Skin of body (tissue), 2 donors: Measurements from ENCODE around the gene IFRD1. TPM values are rescaled to one million over a fixed set of nuclear protein-coding genes. Genes with fewer than 3 reads are reported as not detected.
"Not testable (repeated sequence)": the region's sequence is repeated elsewhere in the genome, so short reads cannot be mapped to it uniquely, and the experiment has no call there.

ENCODE experiments used
- DNase-seq: peaks from one replicate; lab custom pipeline; 2025; lab: John Stamatoyannopoulos, UW
- total RNA-seq: library from RNA; depleted of rRNA; stranded (reverse); fragments of >200 nt; gene quantifications from one replicate; pipeline ENCODE4 v1.2.3, GENCODE V29; 2014

Gene IFRD1
- total RNA-seq, 1 donor from 2014 or later: 63.4 TPM

DNA sequence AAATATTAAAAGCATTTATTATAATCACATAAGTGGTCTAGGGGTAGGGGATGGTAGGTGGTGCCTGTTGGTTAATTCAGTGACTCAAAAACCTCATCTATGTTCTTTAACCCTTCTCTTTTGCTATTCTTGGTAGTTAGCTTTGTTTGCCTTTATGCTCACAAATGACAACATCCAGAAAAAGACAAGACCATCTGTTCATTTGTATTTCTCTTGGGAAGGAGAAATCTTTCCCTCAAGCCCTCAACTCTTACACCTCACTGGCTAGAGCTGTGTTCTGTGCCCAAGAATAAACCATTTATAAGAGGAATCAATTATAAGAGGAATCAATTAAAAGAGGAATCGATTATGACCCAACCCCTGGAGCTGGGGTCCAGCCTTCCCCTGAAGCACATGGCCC lies 10.8 kb upstream of the IFRD1 start:
- DNase-seq: no peak

GRCh38 chr7:112442210-112442609 lies 8.1 kb upstream of the IFRD1 start:
- DNase-seq: no peak

DNA sequence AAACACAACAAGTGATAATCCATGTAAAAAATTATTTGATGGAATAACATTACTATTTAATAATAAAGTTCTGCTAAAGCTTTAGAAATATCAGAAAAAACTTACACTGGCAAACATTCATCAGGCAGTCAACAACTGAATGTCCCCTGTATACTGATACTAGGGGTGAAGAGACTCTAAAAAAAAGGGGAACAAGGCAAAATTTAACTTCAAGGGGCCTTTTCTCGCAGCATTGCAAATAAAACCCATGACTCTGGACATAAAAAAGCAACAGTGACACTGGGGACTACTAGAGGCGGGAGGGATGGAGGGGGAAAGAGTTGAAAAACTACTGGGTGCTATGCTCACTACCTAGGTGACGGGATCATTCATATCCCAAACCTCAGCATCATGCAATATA lies 5.8 kb upstream of the IFRD1 start:
- DNase-seq: no peak

- DNase-seq: no peak
These were observed 3.8 kb upstream of the IFRD1 start for GRCh38 chr7:112446431-112446830.

GRCh38 chr7:112447406-112447805 lies 2.9 kb upstream of the IFRD1 start:
- no peak for DNase-seq

DNA sequence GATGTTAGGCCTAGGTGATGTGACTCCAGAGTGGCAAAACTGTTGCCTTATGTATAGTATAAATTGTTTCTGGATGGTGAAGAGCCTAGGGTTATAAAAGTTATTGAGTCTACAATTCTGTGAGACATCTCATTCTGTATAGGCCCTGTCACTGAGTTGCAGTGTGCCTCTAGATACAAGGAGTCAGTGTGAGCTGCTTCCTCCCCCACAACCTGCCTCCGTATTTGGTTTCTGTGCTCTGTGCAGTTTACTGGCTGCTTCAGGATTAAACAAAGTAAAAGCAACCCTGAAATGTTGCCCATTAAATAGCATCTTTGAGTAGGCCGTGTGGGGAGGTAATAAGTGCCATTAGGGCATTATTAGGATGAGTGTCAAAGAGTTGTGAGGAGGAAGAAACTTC lies 1.9 kb upstream of the IFRD1 start:
- DNase-seq: no peak

DNA sequence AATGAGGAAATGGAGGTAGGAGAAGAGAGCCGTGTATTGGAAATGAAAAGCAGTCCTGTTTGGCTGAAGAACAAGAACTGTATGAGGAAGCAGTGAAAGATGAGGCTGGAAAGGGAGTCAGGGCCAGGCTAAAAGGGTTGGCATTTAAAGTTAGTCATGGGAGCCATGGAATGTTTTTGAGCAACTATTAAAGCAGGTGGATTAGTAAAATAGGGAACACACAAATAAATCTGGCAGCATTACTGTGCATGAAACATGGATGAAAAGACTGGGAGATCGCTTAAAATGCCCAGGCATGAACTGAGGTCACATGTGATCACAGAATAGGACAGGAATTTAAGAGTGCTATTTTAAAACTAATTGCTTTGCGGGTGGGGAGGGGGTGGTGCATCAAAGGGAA lies 1.4 kb upstream of the IFRD1 start:
- no peak for DNase-seq

GRCh38 chr7:112449353-112449752 lies 907 bp upstream of the IFRD1 start:
- peak; percentile 29 for DNase-seq

DNA sequence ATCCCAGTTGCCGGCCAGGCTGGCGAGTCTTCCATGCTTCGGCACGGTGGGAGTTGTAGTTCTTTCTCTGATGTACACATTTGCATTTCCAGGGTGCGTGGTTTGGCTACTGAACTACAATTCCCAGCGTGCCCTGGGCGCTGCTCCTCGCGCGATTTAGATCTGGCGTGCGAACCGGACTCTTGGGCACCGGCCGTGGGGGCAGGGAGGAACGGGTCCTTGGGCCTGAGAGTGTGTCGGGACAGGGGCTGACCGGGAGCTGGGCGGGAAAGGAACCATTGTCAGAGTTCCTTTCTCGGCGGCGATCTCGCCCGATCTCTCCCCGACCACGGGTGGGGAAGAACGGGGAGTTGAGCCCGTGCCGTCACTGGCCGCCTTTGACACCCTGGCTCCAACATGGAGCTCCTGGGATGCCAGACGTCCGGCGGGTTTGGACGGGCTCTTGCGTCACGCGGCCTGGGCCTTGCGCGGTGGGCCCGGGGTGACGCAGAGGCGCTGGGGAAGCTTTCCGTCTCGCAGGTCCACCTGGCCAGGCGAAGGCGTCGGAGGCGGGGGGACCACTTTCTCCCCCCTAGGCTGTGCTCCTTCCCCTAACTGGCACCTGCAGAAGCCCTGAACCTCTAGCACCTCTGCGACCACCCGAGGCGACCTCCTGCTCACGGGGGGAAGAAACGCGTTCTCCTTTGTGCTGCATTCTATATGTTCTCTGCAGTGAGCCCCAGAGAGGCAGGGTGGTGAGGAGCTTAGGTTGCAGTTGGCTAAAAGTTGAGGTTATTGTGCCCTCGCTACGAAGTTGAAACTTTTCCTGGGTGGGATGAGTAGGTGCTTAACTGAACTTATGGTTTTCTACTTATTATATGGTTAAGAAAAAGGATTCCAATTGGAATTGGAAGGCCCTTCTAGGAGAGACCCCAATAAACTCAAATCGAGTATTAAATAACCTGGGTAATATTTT lies 824 bp downstream of the IFRD1 start:
- peak; percentile 98 for DNase-seq

DNA sequence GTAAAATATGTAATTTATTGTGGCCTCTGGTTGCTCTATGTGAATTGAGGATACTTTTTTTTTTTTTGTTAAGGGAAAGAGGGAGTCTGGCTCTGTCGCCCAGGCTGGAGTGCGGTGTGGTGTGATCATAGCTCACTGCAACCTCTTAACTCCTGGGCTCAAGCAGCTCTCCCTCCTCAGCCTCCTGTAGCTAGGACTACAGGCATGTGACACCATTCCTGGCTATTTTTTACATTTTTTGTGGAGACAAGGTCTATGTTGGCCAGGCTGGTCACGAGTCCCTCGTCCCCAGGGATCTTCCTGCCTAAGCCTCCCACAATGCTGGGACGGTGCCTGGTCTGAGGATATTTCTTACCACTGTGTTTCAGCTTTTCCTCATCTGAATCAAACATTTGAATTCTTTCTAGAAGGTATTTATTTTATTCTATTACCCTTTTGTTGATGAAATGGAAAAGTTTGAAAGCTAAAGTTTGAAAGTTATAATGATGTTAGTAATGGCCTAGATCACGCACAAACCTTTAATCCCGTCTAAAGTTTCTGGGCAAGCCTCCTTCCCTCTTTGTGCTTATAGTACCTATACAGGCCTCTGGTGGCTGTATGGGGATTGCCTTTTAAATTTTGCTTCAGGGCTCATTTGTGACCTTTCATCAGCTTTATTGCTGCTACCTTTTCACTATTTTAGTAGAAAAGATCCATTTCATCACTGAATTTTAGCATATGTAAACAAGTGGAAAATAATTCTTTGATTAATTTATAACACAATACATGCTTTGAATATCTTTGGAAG lies 2.0 kb downstream of the IFRD1 start:
- DNase-seq: no peak

- DNase-seq: peak; percentile 87
These were observed 3.4 kb downstream of the IFRD1 start for GRCh38 chr7:112453505-112454171.

GRCh38 chr7:112454191-112454590 lies 3.9 kb downstream of the IFRD1 start:
- not testable (repeated sequence) for DNase-seq

GRCh38 chr7:112459645-112460044 lies 9.4 kb downstream of the IFRD1 start:
- no peak for DNase-seq

DNA sequence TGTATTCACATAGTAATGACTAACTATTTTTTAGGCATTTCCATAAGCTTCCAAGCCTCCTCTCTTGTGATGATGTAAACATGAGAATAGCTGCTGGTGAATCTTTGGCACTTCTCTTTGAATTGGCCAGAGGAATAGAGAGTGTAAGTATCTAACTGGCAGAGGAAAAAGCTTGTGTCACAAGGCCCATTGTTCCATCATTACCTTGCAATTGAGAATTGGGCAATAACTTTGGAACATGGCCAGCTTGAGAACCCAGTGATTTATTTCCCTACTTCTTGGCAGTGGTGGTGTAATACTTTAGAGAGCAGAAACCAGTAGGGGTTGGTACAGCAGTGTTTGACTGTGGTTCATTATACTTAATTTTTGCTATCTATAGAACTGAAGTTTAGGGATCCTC lies 12.0 kb downstream of the IFRD1 start:
- no peak for DNase-seq

DNA sequence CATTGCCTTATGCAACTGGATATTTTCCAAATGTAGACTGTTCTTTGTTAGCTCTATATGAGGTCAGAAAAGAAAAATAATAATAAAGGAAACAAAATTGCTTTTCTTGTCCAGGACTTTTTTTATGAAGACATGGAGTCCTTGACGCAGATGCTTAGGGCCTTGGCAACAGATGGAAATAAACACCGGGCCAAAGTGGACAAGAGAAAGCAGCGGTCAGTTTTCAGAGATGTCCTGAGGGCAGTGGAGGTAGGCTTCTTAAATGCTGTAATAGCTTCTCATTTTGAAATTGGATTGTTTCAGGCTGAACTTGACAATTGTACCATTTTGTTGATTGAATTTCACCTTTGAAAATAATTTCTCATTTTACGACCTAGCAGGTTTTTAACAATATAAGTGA lies 17.6 kb downstream of the IFRD1 start:
- no peak for DNase-seq

DNA sequence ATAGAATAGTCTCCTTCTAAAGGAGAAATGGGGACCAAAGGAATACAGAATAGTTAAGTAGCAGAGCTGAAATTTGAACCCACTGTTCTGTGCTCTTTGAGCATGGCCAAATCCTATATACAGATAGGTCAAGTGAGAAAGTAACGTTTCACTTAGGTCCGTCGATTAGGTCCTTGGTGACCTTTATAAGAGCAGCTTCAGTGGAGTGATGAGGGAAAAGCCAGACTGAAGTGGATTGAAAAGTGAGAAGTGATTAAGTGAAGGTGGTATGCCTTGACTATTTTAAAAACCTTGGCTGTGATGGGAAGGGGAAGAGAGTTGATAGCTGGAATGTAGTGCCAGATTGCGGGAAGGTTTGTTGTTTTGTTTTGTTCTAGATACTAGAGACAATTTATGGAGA lies 19.9 kb downstream of the IFRD1 start:
- no peak for DNase-seq

GRCh38 chr7:112476390-112477052 lies 26.3 kb downstream of the IFRD1 start:
- no peak for DNase-seq

DNA sequence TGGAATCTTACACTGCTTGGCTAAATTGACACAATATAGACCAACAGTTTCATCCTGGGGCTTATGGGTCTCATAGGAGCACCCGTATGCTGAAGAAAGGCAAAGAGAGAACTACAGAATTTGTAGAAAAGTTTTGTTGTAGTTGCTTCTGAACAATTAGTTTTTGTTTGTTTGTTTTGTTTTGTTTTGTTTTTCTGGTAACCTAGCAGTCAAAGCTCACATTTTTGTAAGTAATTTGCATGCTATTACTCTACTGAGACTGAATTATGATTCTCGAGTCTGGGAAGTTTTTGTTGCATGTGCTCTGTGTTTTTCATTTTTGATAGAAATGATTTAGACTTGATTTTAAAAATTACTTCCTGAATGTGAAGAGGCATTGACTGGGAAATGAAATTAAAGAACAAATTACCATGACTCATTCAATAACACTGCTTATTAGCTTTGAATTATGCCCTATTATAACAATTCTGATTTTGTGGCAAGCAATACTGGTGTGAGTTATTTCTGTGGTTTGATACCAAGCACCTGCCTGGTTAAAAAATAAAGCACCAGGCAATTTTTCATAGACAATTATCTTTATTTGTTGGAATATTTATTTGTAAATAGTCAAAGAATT lies 31.0 kb downstream of the IFRD1 start:
- no peak for DNase-seq

GRCh38 chr7:112481833-112482670 lies 31.8 kb downstream of the IFRD1 start:
- DNase-seq: no peak

DNA sequence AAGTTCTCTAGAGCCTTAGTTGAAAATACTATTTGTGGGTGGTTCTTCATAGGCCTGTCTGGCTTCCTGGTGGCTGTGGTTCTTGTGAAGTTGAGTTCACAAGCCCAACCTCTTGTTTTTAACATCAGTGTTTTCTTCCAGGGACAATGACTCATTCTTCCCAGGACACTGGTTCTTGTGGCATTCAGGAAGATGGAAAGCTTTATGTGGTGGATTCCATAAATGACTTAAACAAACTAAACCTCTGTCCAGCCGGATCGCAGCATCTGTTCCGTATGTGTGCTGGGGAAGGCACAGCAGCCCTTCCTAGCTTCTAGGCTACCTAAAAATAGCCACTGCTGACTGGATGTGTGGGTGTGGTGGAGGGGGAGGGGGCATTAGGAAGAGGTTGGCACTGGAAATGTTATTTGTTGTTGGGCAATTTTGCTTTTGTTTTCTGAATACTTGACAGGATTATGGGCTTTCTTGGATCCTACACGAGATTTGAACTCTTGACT lies 34.5 kb downstream of the IFRD1 start:
- no peak for DNase-seq
